GM12875 (cell line): ENCODE measurements around the gene JAKMIP1.

Experiments used
- H3K4me3 ChIP-seq: one replicate; pipeline ENCODE4 v1.5.1; 2011; ENCODE audit warnings: low read depth, low read length, control low read depth
- TF ChIP-seq, protein P1 (sequence below): IDR thresholded peaks from 2 replicates; pipeline ENCODE4 v1.5.1; 2011; ENCODE audit warnings: low read depth, mild to moderate bottlenecking, control low read depth, inconsistent platforms, low read length, moderate library complexity, borderline replicate concordance; ENCODE audit not compliant: insufficient read depth

The JAKMIP1 gene

GRCh38 chr4:6123116-6123515, 77.2 kb downstream of the JAKMIP1 start:
- TF ChIP-seq, protein P1, sequence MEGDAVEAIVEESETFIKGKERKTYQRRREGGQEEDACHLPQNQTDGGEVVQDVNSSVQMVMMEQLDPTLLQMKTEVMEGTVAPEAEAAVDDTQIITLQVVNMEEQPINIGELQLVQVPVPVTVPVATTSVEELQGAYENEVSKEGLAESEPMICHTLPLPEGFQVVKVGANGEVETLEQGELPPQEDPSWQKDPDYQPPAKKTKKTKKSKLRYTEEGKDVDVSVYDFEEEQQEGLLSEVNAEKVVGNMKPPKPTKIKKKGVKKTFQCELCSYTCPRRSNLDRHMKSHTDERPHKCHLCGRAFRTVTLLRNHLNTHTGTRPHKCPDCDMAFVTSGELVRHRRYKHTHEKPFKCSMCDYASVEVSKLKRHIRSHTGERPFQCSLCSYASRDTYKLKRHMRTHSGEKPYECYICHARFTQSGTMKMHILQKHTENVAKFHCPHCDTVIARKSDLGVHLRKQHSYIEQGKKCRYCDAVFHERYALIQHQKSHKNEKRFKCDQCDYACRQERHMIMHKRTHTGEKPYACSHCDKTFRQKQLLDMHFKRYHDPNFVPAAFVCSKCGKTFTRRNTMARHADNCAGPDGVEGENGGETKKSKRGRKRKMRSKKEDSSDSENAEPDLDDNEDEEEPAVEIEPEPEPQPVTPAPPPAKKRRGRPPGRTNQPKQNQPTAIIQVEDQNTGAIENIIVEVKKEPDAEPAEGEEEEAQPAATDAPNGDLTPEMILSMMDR: no peak
- H3K4me3 ChIP-seq: no peak overlapping the region

DNA sequence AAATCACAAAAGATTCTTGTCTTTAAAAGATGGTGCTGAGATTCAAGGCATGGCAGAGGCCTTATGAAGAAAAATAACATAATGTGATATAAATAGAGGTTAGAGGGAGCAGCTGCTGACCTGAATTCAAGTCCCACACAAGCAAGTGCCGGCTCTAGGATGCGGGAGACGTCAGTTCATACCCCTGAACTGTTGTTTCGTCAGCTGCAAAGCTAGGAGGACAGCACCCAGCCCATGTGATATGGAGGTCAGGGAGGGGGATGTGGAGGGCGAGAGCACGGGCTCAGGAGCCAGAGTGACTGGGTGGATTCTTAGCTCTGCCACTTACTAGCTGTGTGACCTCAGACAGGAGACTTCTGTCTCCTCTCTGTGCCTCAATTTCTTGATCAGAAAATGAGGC, 77.9 kb downstream of the JAKMIP1 start:
- TF ChIP-seq, protein P1: no peak
- no peak overlapping the region for H3K4me3 ChIP-seq

DNA sequence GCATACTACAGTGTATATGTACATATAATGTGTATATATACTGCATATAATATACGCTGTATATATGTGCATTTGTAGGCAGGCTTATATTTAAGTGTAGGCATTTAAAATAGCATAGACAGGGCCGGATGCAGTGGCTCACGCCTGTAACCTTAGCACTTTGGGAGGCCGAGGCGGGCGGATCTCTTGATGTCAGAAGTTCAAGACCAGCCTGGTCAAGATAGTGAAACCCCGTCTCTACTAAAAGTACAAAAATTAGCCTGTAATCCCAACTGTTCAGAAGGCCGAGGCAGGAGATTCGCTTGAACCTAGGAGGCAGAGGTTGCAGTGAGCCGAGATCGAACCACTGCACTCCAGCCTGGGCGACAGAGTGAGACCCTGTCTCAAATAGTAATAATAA, 78.4 kb downstream of the JAKMIP1 start:
- TF ChIP-seq, protein P1: no peak
- H3K4me3 ChIP-seq: no peak overlapping the region

GRCh38 chr4:6121276-6121850, 79.0 kb downstream of the JAKMIP1 start:
- TF ChIP-seq, protein P1: no peak
- no peak overlapping the region for H3K4me3 ChIP-seq

DNA sequence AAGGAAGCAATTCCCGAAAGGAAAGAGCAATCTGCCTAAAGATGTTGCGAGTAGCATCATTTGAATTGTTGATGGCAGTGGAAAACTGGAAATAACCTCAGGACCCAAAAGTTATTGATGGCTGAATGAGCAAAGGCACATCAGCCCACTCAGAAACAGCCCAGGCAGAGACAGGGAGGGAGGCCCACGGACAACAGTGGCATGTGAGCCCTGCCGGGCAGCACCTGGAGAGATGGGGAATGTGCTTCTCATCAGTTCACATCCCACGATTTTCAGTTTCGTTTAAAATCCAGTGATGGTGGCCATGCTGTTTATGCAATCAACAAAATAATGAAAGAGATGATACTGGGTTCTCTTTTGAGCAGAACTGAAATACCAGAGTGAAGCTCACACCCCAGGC, 80.0 kb downstream of the JAKMIP1 start:
- TF ChIP-seq, protein P1: no peak
- no peak overlapping the region for H3K4me3 ChIP-seq

DNA sequence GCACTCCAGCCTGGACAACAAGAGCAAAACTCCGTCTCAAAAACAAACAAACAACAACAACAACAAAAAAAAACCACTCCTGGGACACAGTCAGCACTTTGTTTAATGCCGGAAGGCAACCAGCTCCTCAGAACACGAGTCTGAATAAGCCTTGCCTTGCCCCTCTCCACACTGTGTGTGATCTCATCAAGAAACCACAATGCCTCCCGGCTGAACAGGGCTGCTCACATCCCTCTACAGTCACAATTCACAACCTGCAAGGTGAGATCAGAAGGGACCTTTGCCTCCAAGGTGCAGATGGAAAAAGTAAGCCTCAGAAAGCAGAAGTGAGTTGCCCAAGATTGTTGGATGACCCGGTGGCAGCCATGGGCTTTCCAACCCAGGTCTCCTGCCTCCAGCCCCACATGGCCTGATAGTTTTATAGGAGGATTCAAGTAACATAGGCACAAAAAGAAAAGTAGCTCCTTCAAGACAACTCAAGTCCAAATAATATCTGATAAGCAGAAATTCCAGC, 80.8 kb downstream of the JAKMIP1 start:
- H3K4me3 ChIP-seq: no peak overlapping the region
- TF ChIP-seq, protein P1: no peak

DNA sequence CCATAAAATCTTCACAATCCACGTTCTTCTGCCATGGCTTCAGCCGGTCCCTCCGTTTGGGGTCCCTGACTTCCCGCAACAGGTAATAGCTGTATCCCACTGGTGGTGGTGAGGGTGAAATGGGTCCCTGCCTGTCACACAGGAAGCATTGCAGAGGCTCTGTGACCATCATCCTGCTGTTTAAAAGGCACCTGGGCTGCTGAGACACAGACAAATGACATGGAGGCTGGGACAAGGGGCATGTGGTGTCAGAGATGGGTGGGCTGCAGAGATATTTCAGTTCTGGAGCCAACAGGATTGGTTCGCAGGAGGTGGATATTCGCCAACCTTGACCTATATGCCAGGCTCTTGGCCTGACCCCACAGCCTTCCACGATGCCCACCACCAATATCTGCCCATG, 82.1 kb downstream of the JAKMIP1 start:
- H3K4me3 ChIP-seq: no peak overlapping the region
- TF ChIP-seq, protein P1: no peak
